Testis (tissue), 3 donors: ENCODE measurements around the gene EHD4. TPM values are rescaled to one million over a fixed set of nuclear protein-coding genes. Genes with fewer than 3 reads are reported as not detected.

Experiments used
- DNase-seq: peaks from one replicate; pipeline ENCODE4 v3.0.0-alpha.2; 2019
- H3K27ac ChIP-seq, 2 donors: fragments of 200-600 bp; sonication (generic); one replicate each; pipeline ENCODE4 v1.5.1; 2019
- H3K27me3 ChIP-seq: fragments of 200-600 bp; sonication (generic); one replicate; pipeline ENCODE4 v1.5.1; 2019
- H3K36me3 ChIP-seq: fragments of 200-600 bp; sonication (generic); one replicate; pipeline ENCODE4 v1.5.1; 2017; ENCODE audit warnings: low read depth; ENCODE audit errors: missing control alignments
- H3K4me1 ChIP-seq: fragments of 200-600 bp; sonication (generic); one replicate; pipeline ENCODE4 v1.5.1; 2019
- H3K4me3 ChIP-seq, 2 donors: fragments of 200-600 bp; sonication (generic); one replicate each; pipeline ENCODE4 v1.5.1; 2017 to 2019
- H3K9me3 ChIP-seq: fragments of 200-600 bp; sonication (generic); one replicate; pipeline ENCODE4 v1.5.1; 2017
- CTCF ChIP-seq, 3 experiments: fragments of 450-650 bp in 2 of 3; fragments of 200-600 bp in 1 of 3; sonication (generic) in 1 of 3; IDR thresholded peaks; one replicate each; pipeline ENCODE4 v1.5.1; 2016 to 2019; ENCODE audit warnings: antibody characterized with exemption in 3 of 3, mild to moderate bottlenecking in 2 of 3, moderate library complexity in 1 of 3
- POLR2A ChIP-seq: fragments of 450-650 bp; IDR thresholded peaks from one replicate; pipeline ENCODE4 v1.6.1; 2017; ENCODE audit warnings: antibody characterized with exemption, mild to moderate bottlenecking, moderate library complexity
- WGBS, 2 donors: methylation state at CpG; one replicate each; pipeline ENCODE4 v1.1.5; 2018; 5-methylcytosine and 5-hydroxymethylcytosine counted together
- intact Hi-C: fragments of 100-400 bp; cut with DNase I; formaldehyde crosslinking; loops from one replicate; pipeline ENCODE4 v1.15.1; 2023; ENCODE audit warnings: low total_unique reads
- polyA plus RNA-seq: library from polyadenylated mRNA; stranded (reverse); fragments of 350-450 nt; fragmentation: Illumina TruSeq; extraction: RNeasy Lipid Tissue Mini Kit (QIAGEN cat#74804); gene quantifications from one replicate; pipeline ENCODE4 v1.2.3, GENCODE V29; 2014; ENCODE audit warnings: low read depth, low replicate concordance; ENCODE audit not compliant: insufficient read depth
- total RNA-seq, 2 donors: library from RNA; depleted of rRNA; stranded (reverse); fragments of >200 nt; gene quantifications; one replicate each; pipeline ENCODE4 v1.2.3, GENCODE V29; 2016

The EHD4 gene
- total and polyA plus RNA-seq, 3 donors from 2014 or later = 8.0 to 10.2 (median 9.4) TPM

GRCh38 chr15:41949401-41950126, 22.8 kb downstream of the EHD4 start:
- TF ChIP-seq POLR2A = no peak
- TF ChIP-seq CTCF (IDR thresholded peaks at IDR 0.05) = no peak
- H3K4me3 ChIP-seq = no peak overlapping the region
- no peaks in the 10 kb centered on the region for H3K27me3 ChIP-seq
- intact Hi-C loops = no loop called here
- 70 to 74% methylated on average over 5 of the region's 5 CpGs for WGBS, 2 donors
- DNase-seq = no peak
- H3K9me3 ChIP-seq = no peaks in the 10 kb centered on the region
- H3K4me1 ChIP-seq = peaks cover 3% of the 10 kb centered on the region
- H3K27ac ChIP-seq = no peak overlapping the region
- no peaks in the 10 kb centered on the region for H3K36me3 ChIP-seq

GRCh38 chr15:41948490-41948889, 23.9 kb downstream of the EHD4 start:
- Histone ChIP-seq H3K27me3 (no peaks in the 10 kb centered on the region), H3K9me3 (no peaks in the 10 kb centered on the region), H3K27ac (no peak overlapping the region), H3K4me1 (peaks cover 10% of the 10 kb centered on the region), H3K36me3 (no peaks in the 10 kb centered on the region), H3K4me3 (no peak overlapping the region)
- intact Hi-C loops = no loop called here
- 45 to 64% methylated on average over 3 of the region's 3 CpGs for WGBS, 2 donors
- TF ChIP-seq CTCF (IDR thresholded peaks at IDR 0.05) (no peak), POLR2A (no peak)
- DNase-seq = peak; percentile 82

- 70 to 86% methylated on average over 1 to 2 of the region's 2 CpGs for WGBS, 2 donors
- TF ChIP-seq POLR2A = no peak
- TF ChIP-seq CTCF (IDR thresholded peaks at IDR 0.05) = no peak
- Histone ChIP-seq H3K27me3 (no peaks in the 10 kb centered on the region), H3K27ac (no peak overlapping the region), H3K4me3 (no peak overlapping the region), H3K4me1 (peaks cover 10% of the 10 kb centered on the region), H3K36me3 (no peaks in the 10 kb centered on the region), H3K9me3 (no peaks in the 10 kb centered on the region)
- no peak for DNase-seq
- intact Hi-C loops = no loop called here
Measured at GRCh38 chr15:41946970-41947369, 25.4 kb downstream of the EHD4 start.

- no peak overlapping the region for H3K27ac ChIP-seq
- H3K4me1 ChIP-seq = peaks cover 10% of the 10 kb centered on the region
- no peaks in the 10 kb centered on the region for H3K9me3 ChIP-seq
- TF ChIP-seq POLR2A (no peak), CTCF (IDR thresholded peaks at IDR 0.05) (no peak)
- 80 to 90% methylated on average over 7 to 11 of the region's 11 CpGs for WGBS, 2 donors
- intact Hi-C loops = no loop called here
- H3K4me3 ChIP-seq = no peak overlapping the region
- no peak for DNase-seq
- H3K27me3 ChIP-seq = no peaks in the 10 kb centered on the region
- H3K36me3 ChIP-seq = no peaks in the 10 kb centered on the region
Measured at GRCh38 chr15:41945731-41946130, 26.6 kb downstream of the EHD4 start.

- H3K36me3 ChIP-seq = no peaks in the 10 kb centered on the region
- TF ChIP-seq POLR2A = no peak
- no peak for TF ChIP-seq CTCF (IDR thresholded peaks at IDR 0.05)
- H3K4me3 ChIP-seq = no peak overlapping the region
- 89 to 94% methylated on average over 6 of the region's 6 CpGs for WGBS, 2 donors
- H3K27me3 ChIP-seq = no peaks in the 10 kb centered on the region
- no peak for DNase-seq
- intact Hi-C loops = no loop called here
- no peaks in the 10 kb centered on the region for H3K9me3 ChIP-seq
- no peak overlapping the region for H3K27ac ChIP-seq
- peaks cover 10% of the 10 kb centered on the region for H3K4me1 ChIP-seq
Measured at GRCh38 chr15:41945221-41945620, 27.1 kb downstream of the EHD4 start.
